Measurements from ENCODE around the gene MTAP.

The MTAP gene

DNA sequence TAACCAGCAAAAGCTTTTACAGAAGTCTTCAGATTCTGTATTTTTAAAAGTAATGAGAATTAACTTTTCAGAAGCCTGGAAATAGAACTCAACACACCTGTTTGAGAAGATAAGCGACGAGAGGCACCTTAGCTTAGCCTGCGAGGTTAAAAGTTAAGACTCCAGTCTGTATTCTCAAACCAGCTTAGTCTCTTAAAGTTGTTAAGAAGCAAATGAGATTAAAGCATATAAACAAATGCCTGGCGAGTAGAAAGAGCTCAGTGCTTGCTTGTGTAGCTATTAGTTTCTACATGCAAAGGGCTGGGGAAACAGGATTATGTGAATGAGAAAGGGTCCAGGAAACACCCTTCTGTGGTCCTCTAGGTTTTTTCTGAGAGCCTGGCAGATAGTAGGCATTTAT is 51.7 kb downstream of the MTAP start:
- no peak for DNase-seq

- DNase-seq: no peak
These were observed 52.2 kb downstream of the MTAP start for GRCh38 chr9:21854594-21854993.

DNA sequence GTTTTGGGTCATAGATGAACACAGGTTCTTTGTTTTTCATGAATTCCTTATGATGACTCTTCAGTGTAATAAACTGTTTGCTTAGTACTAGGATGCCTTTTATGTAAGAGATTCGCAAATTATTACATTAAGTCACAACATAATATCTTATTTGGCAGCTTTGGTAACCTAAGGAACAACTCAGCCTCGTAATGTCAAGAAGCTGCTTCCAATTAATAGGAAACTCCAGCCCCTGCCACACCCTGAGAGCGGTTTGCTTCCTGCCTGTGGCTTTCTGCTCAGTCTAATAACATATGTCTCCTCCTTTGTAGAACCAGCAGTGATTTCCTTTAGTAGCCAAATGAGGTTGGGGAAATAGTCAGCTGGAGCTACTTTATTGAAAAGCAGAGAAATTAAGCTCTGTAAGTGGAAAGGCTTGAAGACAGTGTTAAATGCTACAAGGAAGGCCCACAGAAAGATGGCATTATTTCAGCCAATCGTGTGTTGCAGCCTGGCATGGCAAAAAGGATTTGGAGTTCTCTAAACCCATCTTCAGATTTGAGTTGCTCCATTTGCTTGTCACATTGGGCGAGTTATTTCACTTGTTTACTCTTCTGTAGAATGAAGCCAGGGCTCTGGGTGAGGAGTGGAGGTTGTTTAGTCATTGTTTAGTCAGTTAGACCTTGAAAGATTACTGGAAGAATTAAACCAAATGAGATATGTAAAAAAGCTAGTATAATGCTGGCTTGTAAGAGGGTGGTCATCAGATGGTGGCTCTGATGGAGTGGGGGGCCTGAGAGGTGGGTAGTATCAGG is 54.1 kb downstream of the MTAP start:
- DNase-seq: no peak

- no peak for DNase-seq
These were observed 60.4 kb downstream of the MTAP start for GRCh38 chr9:21862871-21863270.

- DNase-seq: no peak
These were observed 62.1 kb downstream of the MTAP start for GRCh38 chr9:21864505-21864904.

DNA sequence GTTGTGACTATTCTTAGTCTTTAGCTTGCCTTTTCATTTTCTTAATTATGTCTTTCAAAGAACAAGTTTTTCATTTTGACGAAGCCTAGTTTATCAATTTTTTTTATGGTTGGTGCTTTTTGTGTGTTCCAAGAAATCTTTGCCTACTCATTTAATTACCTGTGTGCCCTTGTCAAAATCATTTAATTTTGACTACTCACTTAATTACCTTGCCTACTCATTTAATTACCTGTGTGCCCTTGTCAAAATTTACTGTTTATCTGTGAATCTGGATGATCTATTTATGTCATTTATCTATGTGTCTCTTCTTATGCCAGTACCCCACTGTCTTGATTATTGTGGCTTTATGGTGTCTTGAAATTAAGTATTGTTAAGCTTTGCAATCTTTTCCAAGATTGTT is 63.9 kb downstream of the MTAP start:
- no peak for DNase-seq

DNA sequence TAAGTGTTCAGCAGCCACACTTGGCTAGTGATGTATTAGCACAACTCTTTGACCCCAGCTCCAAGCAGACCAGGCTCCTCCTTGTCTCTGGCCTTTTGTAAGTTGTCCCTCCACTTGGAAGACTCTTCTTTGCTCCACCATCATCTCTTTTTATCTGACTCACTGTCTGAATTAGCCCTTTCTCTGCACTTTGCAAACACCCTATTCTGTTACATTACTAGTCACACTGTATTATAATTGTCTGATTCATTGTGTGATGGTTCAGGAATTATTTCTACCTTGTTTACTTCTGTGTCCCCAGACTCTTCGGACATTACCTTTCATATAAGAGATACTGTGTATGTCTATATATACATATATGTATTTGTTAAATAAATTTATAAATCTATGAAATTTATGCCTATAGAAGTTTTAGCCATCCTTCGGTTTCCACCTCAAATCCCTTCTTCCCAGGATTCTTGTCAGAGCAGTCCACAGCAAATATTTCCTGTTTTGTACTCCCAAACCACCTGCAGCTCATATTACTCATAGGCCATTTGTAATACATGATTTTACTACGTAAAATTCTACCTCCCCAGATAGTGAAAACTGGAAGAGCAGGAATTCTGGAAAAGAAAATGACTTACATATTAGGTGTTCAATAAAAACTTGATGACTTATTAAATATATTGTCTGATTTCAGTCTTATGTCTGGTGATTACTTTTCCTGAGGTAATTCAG is 69.0 kb downstream of the MTAP start:
- DNase-seq: no peak

GRCh38 chr9:21872696-21873095 is 70.3 kb downstream of the MTAP start:
- DNase-seq: no peak

DNA sequence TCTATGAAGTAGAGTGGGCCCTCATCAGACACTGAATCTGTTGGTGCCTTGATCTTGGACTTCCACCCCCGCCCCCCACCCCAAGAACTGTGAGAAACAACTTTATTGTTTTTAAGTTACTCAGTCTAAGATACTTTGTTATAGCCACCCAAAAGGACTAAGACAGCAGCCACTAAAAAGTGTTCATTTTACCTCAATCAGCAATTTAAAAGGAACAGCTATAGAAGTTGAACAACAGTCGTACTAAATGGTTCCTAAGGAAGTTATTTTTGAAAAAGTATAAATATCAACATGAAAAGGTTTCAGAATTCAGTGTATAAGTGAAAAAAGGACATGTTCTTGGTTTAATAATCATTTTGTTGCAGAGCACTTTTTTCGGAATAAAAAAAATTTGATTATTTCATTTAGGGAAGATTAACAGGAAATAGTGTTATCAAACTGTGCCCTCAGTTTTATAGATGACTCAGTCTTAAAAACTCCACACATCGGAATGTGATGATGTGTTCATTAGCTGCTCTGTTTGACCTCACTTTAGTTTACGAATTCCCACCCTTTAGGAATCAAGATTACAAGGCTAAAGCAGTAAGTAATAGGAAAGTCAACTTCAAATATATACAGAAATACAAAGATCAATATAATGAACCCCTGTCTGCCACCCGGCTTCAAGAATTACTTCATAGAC is 71.2 kb downstream of the MTAP start:
- DNase-seq: no peak

- no peak for DNase-seq
These were observed 73.5 kb downstream of the MTAP start for GRCh38 chr9:21875893-21876292.

DNA sequence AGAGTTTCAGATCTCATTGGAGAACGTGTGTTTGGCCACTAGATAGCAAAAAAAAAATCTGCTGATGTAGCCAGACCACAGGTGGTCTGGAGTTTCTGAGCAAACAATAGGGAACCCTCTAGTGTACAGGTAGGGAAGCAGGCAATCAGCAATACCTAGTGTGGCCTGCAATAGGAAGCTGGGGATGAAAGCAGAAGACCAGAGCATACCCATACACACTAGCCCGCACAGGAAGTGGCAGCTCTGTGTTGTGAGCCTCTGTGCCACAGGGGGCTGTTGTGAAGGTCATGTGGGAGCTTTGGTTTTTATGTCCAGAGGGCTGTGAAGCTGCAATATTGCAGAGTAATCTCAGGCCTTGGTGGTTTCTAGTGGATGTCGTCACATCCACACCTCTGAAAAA is 81.2 kb downstream of the MTAP start:
- no peak for DNase-seq

DNA sequence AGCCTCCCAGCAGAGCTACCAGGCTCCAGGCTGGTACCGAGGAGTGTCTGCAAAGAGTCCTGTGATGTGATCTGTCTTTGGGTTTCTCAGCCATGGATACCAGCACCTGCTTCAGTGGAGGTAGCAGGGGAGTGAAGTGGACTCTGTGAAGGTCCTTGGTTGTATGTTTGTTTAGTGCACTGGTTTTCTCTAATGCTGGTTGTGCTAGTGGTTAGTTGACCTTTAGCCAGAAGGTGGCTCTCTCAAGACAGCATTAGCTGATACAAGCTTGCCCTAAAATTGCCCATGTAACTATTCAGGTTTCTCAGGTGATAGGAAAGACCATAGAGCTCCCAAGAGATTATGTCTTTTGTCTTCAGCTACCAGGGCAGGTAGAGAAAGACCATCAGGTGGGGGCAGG is 87.2 kb downstream of the MTAP start:
- DNase-seq: no peak

- no peak for DNase-seq
These were observed 88.3 kb downstream of the MTAP start for GRCh38 chr9:21890696-21891095.

- no peak for DNase-seq
These were observed 99.1 kb downstream of the MTAP start for GRCh38 chr9:21901546-21901945.

- no peak for DNase-seq
These were observed 99.7 kb downstream of the MTAP start for GRCh38 chr9:21902136-21902535.

GRCh38 chr9:21903380-21903965 is 101.0 kb downstream of the MTAP start:
- no peak for DNase-seq

GRCh38 chr9:21904371-21904770 is 101.9 kb downstream of the MTAP start:
- no peak for DNase-seq

- DNase-seq: no peak
These were observed 102.3 kb downstream of the MTAP start for GRCh38 chr9:21904776-21905175.

DNA sequence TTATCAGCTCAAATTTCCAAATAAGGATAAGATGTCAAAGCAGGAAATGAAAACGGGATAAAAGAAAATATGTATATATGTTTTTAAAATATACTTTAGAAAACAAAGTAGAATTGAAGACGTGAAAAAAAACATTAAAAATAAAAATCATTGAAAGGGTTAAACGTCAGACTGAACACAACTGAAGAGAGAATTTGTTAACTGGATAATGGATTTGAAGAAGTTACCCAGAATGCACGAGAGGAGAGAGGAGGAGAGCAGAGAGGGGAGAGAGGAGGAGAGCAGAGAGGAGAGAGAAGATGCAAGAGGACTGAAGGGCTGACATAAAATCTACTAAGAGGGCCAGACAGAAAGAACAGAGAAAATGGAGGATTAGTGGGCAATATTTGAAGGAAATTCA is 103.8 kb downstream of the MTAP start:
- no peak for DNase-seq

DNA sequence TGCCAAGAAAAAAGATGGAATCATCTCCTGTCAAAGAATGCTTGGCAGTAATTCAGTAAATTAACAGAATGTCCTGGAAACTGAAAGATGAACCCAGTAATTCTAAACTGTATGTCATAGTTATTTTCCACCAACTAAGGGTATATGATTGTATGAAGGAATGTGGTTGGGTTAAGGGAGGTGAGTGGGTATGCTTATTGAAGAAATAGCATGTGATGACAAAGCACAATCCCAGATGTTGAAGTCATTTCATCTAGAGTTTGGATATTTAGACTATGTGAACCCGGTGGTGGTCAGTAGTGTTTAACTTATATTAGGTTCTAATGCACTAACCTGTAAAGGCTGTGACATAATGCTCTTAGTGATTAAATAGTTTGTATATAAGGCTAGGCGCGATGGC is 104.4 kb downstream of the MTAP start:
- DNase-seq: no peak

GRCh38 chr9:21919377-21920362 is 117.2 kb downstream of the MTAP start:
- DNase-seq: no peak

- DNase-seq: no peak
These were observed 121.3 kb downstream of the MTAP start for GRCh38 chr9:21923694-21924093.

All from activated CD8-positive, alpha-beta memory T cell treated with anti-CD3 and anti-CD28 coated beads for 24 hours (primary cell).